Right lobe of liver (tissue), 6 donors: Measurements from ENCODE around the gene RAB33A. TPM values are rescaled to one million over a fixed set of nuclear protein-coding genes. Genes with fewer than 3 reads are reported as not detected.

Experiments used
- ATAC-seq, 4 donors: fragments of 200-7000 bp; cut with Tn5 transposase; one replicate each; pipeline ENCODE4 v1.9.1; 2020; ENCODE audit warnings: mild to moderate bottlenecking in 4 of 4, moderate library complexity in 4 of 4
- DNase-seq, 3 donors: peaks; one replicate each; pipeline ENCODE4 v3.0.0-alpha.2; 2020
- H3K27ac ChIP-seq, 3 donors: fragments of 200-600 bp; one replicate each; pipeline ENCODE4 v1.8.0; 2022
- H3K27me3 ChIP-seq, 2 donors: fragments of 200-600 bp; one replicate each; pipeline ENCODE4 v1.8.0; 2022
- H3K36me3 ChIP-seq, 4 donors: fragments of 200-600 bp; sonication (generic) in 1 of 4; one replicate each; pipeline versions ENCODE4 v1.5.1 to v1.8.0; 2017 to 2022; ENCODE audit warnings: control low read depth in 1 of 4
- H3K4me1 ChIP-seq, 4 donors: fragments of 200-600 bp; sonication (generic) in 1 of 4; one replicate each; pipeline versions ENCODE4 v1.5.1 to v1.8.0; 2017 to 2022; ENCODE audit warnings: control low read depth in 1 of 4
- H3K4me3 ChIP-seq, 3 donors: fragments of 200-600 bp; one replicate each; pipeline ENCODE4 v1.8.0; 2022
- H3K9me3 ChIP-seq, 4 donors: fragments of 200-600 bp; sonication (generic) in 1 of 4; one replicate each; pipeline versions ENCODE4 v1.5.1 to v1.8.0; 2017 to 2022; ENCODE audit warnings: control low read depth in 1 of 4
- CTCF ChIP-seq, 4 donors: fragments of 200-600 bp in 3 of 4; fragments of 450-650 bp in 1 of 4; IDR thresholded peaks; one replicate each; pipeline versions ENCODE4 v1.5.1 to v1.8.0; 2016 to 2022; ENCODE audit warnings: antibody characterized with exemption in 4 of 4, mild to moderate bottlenecking in 2 of 4
- POLR2A ChIP-seq: fragments of 450-650 bp; IDR thresholded peaks from one replicate; pipeline ENCODE4 v1.6.1; 2017; ENCODE audit warnings: antibody characterized with exemption, mild to moderate bottlenecking
- WGBS: methylation state at CpG from one replicate; pipeline ENCODE4 v1.1.6; 2018; ENCODE audit warnings: low coverage, low lambda C conversion rate; ENCODE audit not compliant: insufficient coverage; ENCODE audit errors: missing lambda C conversion rate; 5-methylcytosine and 5-hydroxymethylcytosine counted together
- intact Hi-C, 2 donors: fragments of 100-400 bp; cut with DNase I; formaldehyde crosslinking; loops; one replicate each; pipeline versions ENCODE4 v1.11.2 to v1.14.1; 2022
- total RNA-seq, 6 experiments: library from RNA; depleted of rRNA in 2 of 6; stranded (reverse); fragments of >200 nt in 2 of 6; fragmentation: NEBNext Ultra II Directional in 3 of 6; extraction: Animal tissue kit (Norgen Biotek cat#: 25700) in 3 of 6; gene quantifications; one replicate each; pipeline versions ENCODE4 v1.1.0 to v1.2.4, GENCODE V29; 2016 to 2023
- donor health status: DM: no; HTN: yes; CAD: no.
- donor health status: DM: no; HTN: no; CAD: no.
- donor health status: DM: no; HTN: no; CAD: no.
- donor health status: DM: no; HTN: yes; CAD: no.
- donor health status: DM: no; HTN: yes; CAD: no.

Gene RAB33A
- total RNA-seq, 6 experiments from 2014 or later: 0.20 to 0.81 (median 0.55) TPM; not detected in 1

- no peak for TF ChIP-seq CTCF (IDR thresholded peaks at IDR 0.05)
- no peak for TF ChIP-seq POLR2A
- DNase-seq: no peak
- Histone ChIP-seq H3K9me3 (no peaks in the 10 kb centered on the region), H3K27ac (peak overlapping the region in 1 of 3 donors; percentile 29), H3K36me3 (no peaks in the 10 kb centered on the region), H3K4me1 (peaks cover 0 to 27% (median 0%) of the 10 kb centered on the region in 4 donors), H3K27me3 (no peaks in the 10 kb centered on the region), H3K4me3 (no peak overlapping the region)
- intact Hi-C loops: no loop called here
- WGBS: 17% methylated on average over 6 of the region's 6 CpGs
- no peak for ATAC-seq
Measured at GRCh38 chrX:130162094-130162735, 9.5 kb upstream of the RAB33A start.

GRCh38 chrX:130163398-130163797, 8.4 kb upstream of the RAB33A start:
- WGBS: 35% methylated on average over 2 of the region's 2 CpGs
- Histone ChIP-seq H3K4me1 (peaks cover 0 to 27% (median 0%) of the 10 kb centered on the region in 4 donors), H3K9me3 (no peaks in the 10 kb centered on the region), H3K36me3 (no peaks in the 10 kb centered on the region), H3K27me3 (no peaks in the 10 kb centered on the region), H3K27ac (no peak overlapping the region), H3K4me3 (no peak overlapping the region)
- DNase-seq (no peak), ATAC-seq (no peak)
- TF ChIP-seq CTCF (IDR thresholded peaks at IDR 0.05): no peak
- TF ChIP-seq POLR2A: no peak
- intact Hi-C loops: no loop called here

GRCh38 chrX:130165181-130165702, 6.5 kb upstream of the RAB33A start:
- Histone ChIP-seq H3K4me3 (peak overlapping the region; percentile 58 to 67 (median 65)), H3K27me3 (no peaks in the 10 kb centered on the region), H3K36me3 (no peaks in the 10 kb centered on the region), H3K27ac (peak overlapping the region; percentile 73 to 86 (median 84)), H3K4me1 (peaks cover 0 to 20% (median 0%) of the 10 kb centered on the region in 4 donors), H3K9me3 (no peaks in the 10 kb centered on the region)
- intact Hi-C loops: no loop called here
- no peak for TF ChIP-seq CTCF (IDR thresholded peaks at IDR 0.05)
- no peak for TF ChIP-seq POLR2A
- DNase-seq (no peak), ATAC-seq (peak in 2 of 4 donors; percentile 2 to 7)
- WGBS: 16% methylated on average over 6 of the region's 32 CpGs

GRCh38 chrX:130165703-130166502, 5.9 kb upstream of the RAB33A start, which contains the start of gene AIFM1:
Gene AIFM1, minus strand, starts transcription at chrX:130165841. Its CDS starts 185 bp downstream, at chrX:130165656.
- ATAC-seq (peak; percentile 92 to 97 (median 95)), DNase-seq (peak; percentile 92 to 95 (median 94))
- Histone ChIP-seq H3K4me1 (peaks cover 0 to 20% (median 0%) of the 10 kb centered on the region in 4 donors), H3K4me3 (peak within 1 kb of the TSS; percentile 58 to 67 (median 65)), H3K27ac (peak within 1 kb of the TSS; percentile 73 to 86 (median 84)), H3K36me3 (no peaks in the 10 kb centered on the region), H3K27me3 (no peaks in the 10 kb centered on the region), H3K9me3 (no peaks in the 10 kb centered on the region)
- 43% methylated on average over 17 of the region's 50 CpGs for WGBS
- TF ChIP-seq CTCF (IDR thresholded peaks at IDR 0.05) (no peak), POLR2A (peak; percentile 62)
- intact Hi-C loops: no loop called here
